ENCODE measurements around the gene EVC2. TPM values are rescaled to one million over a fixed set of nuclear protein-coding genes. Genes with fewer than 3 reads are reported as not detected.

EVC2 gene
- polyA plus RNA-seq, 3 donors, result 0.04 to 0.12 (median 0.08) TPM

GRCh38 chr4:5568931-5569330, 139.4 kb downstream of the EVC2 start:
- no peaks in the 10 kb centered on the region for H3K36me3 Mint-ChIP-seq
- no peak for TF ChIP-seq CTCF (IDR thresholded peaks at IDR 0.05)
- no peak overlapping the region for H3K27ac Mint-ChIP-seq
- WGBS (ENCODE audit: insufficient coverage), result 95% methylated on average over 6 of the region's 6 CpGs
- no peak overlapping the region for H3K4me3 ChIP-seq (replicated peaks in 1 of 3; ENCODE audit: low read depth in 2 of 3, low read length in 3 of 3)
- no peak overlapping the region for H3K27ac ChIP-seq (ENCODE audit: low read depth in 1 of 2, low read length in 2 of 2)
- no peaks in the 10 kb centered on the region for H3K4me1 ChIP-seq (ENCODE audit: control insufficient read depth in 1 of 2, insufficient read depth in 2 of 2, low read length in 2 of 2)
- H3K9me3 ChIP-seq (replicated peaks in 1 of 2; ENCODE audit: control insufficient read depth in 1 of 2, insufficient read depth in 1 of 2, low read length in 2 of 2), result no peaks in the 10 kb centered on the region
- H3K4me1 Mint-ChIP-seq, result no peaks in the 10 kb centered on the region
- no peak overlapping the region for H3K4me3 Mint-ChIP-seq
- peaks cover 1 to 2% (median 1%) of the 10 kb centered on the region in 3 donors for H3K27me3 Mint-ChIP-seq (ENCODE audit: low read depth in 3 of 3)
- peaks cover 0 to 3% (median 0%) of the 10 kb centered on the region in 7 donors for H3K9me3 Mint-ChIP-seq
- no peak for DNase-seq
- H2AFZ ChIP-seq (ENCODE audit: insufficient read depth, low read depth, low read length, poor library complexity, severe bottlenecking), result no peak overlapping the region
- no peaks in the 10 kb centered on the region for H3K27me3 ChIP-seq (ENCODE audit: control insufficient read depth in 2 of 2, insufficient read depth in 2 of 2, low read length in 2 of 2)
- no peak overlapping the region for H3K4me2 ChIP-seq (replicated peaks; ENCODE audit: extremely low read depth, low read length, poor library complexity, severe bottlenecking)
- intact Hi-C loops (cut with micrococcal nuclease), result no loop called here
- no peaks in the 10 kb centered on the region for H3K36me3 ChIP-seq (replicated peaks in 1 of 2; ENCODE audit: control insufficient read depth in 1 of 2, insufficient read depth in 2 of 2, low read length in 2 of 2)
- no peaks in the 10 kb centered on the region for H4K20me1 ChIP-seq (ENCODE audit: insufficient read depth, low read length)
- no peak overlapping the region for H3K9ac ChIP-seq (ENCODE audit: insufficient read depth, low read length, poor library complexity, severe bottlenecking)
- no peaks in the 10 kb centered on the region for H3K79me2 ChIP-seq (ENCODE audit: insufficient read depth, low read length)

- TF ChIP-seq CTCF (IDR thresholded peaks at IDR 0.05), result no peak
- DNase-seq, result no peak
- H3K36me3 ChIP-seq (replicated peaks in 1 of 2; ENCODE audit: control insufficient read depth in 1 of 2, insufficient read depth in 2 of 2, low read length in 2 of 2), result no peaks in the 10 kb centered on the region
- 96% methylated on average over 16 of the region's 20 CpGs for WGBS (ENCODE audit: insufficient coverage)
- H3K27me3 Mint-ChIP-seq (ENCODE audit: low read depth in 3 of 3), result peaks cover 1 to 2% (median 1%) of the 10 kb centered on the region in 3 donors
- no peaks in the 10 kb centered on the region for H3K4me1 Mint-ChIP-seq
- no peak overlapping the region for H3K4me2 ChIP-seq (replicated peaks; ENCODE audit: extremely low read depth, low read length, poor library complexity, severe bottlenecking)
- intact Hi-C loops (cut with micrococcal nuclease), result no loop called here
- no peak overlapping the region for H3K27ac ChIP-seq (ENCODE audit: low read depth in 1 of 2, low read length in 2 of 2)
- H2AFZ ChIP-seq (ENCODE audit: insufficient read depth, low read depth, low read length, poor library complexity, severe bottlenecking), result no peak overlapping the region
- no peaks in the 10 kb centered on the region for H3K36me3 Mint-ChIP-seq
- H3K27ac Mint-ChIP-seq, result no peak overlapping the region
- H3K4me1 ChIP-seq (ENCODE audit: control insufficient read depth in 1 of 2, insufficient read depth in 2 of 2, low read length in 2 of 2), result no peaks in the 10 kb centered on the region
- H4K20me1 ChIP-seq (ENCODE audit: insufficient read depth, low read length), result no peaks in the 10 kb centered on the region
- H3K4me3 ChIP-seq (replicated peaks in 1 of 3; ENCODE audit: low read depth in 2 of 3, low read length in 3 of 3), result no peak overlapping the region
- H3K79me2 ChIP-seq (ENCODE audit: insufficient read depth, low read length), result no peaks in the 10 kb centered on the region
- H3K9ac ChIP-seq (ENCODE audit: insufficient read depth, low read length, poor library complexity, severe bottlenecking), result no peak overlapping the region
- H3K27me3 ChIP-seq (ENCODE audit: control insufficient read depth in 2 of 2, insufficient read depth in 2 of 2, low read length in 2 of 2), result no peaks in the 10 kb centered on the region
- H3K9me3 ChIP-seq (replicated peaks in 1 of 2; ENCODE audit: control insufficient read depth in 1 of 2, insufficient read depth in 1 of 2, low read length in 2 of 2), result no peaks in the 10 kb centered on the region
- no peak overlapping the region for H3K4me3 Mint-ChIP-seq
- peaks cover 0 to 3% (median 0%) of the 10 kb centered on the region in 7 donors for H3K9me3 Mint-ChIP-seq
Measured at GRCh38 chr4:5568336-5568735, 140.0 kb downstream of the EVC2 start.
